HL-60/S4 treated with retinoic acid at 250 ng/mL for 4 days and 3 days (cell line): ENCODE data around the gene MRPL24.
"Not testable (repeated sequence)": the region's sequence is repeated elsewhere in the genome, so short reads cannot be mapped to it uniquely, and the experiment has no call there.

Source experiments
- in situ Hi-C: fragments of 300-500 bp; cut with MboI; formaldehyde crosslinking; loops from 2 replicates; pipeline ENCODE4 v1.7.0; 2022; ENCODE audit warnings: low sequenced_read_pairs

Gene MRPL24

DNA sequence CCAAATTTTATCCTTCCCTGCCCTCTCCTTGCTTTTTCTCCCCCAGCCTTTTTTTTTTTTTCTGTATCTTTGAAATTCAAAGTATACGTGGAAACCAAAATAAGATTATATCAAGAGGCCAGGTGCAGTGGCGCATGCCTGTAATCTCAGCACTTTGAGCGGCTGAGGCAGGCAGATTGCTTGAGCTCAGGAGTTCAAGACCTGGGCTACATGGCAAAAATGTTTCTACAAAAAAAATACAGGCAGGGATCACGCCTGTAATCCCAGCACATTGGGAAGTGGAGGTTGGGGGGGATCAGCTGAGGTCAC lies 19.9 kb upstream of the MRPL24 start:
- in situ Hi-C loops: no loop called here

DNA sequence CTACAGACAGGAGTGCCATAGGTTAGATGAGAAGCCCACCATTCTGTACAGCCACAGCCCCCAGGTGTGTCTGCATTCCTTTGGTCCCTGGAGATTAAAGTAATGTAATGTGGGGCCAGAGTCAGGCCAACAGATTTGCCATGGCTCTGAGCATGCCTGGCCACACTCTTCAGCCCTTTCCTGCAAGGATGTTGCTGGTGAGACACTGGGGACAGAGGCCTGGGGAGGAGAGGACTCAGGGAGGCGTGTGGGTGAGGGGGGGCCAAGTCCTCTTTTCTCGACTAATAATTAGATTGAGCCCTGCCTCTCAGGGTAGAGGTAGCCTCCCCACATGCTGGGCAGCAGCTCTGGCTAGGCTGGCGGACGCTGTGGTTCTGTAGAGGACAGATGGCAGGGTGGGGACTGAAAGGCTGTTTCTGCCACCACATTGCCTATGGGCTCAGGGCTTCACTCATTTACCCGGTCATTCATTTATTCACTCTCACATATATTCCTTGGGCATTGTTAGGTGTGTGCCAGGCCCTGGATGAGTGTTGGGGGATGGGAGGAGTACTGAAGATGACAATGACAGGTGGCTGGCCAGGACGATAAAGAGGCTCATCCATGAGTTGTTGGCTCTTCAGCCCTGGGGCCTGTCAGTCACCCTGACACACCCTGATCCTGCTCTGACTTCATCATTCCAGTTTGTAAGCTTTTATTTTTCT lies 19.4 kb upstream of the MRPL24 start:
- in situ Hi-C loops: no loop called here

DNA sequence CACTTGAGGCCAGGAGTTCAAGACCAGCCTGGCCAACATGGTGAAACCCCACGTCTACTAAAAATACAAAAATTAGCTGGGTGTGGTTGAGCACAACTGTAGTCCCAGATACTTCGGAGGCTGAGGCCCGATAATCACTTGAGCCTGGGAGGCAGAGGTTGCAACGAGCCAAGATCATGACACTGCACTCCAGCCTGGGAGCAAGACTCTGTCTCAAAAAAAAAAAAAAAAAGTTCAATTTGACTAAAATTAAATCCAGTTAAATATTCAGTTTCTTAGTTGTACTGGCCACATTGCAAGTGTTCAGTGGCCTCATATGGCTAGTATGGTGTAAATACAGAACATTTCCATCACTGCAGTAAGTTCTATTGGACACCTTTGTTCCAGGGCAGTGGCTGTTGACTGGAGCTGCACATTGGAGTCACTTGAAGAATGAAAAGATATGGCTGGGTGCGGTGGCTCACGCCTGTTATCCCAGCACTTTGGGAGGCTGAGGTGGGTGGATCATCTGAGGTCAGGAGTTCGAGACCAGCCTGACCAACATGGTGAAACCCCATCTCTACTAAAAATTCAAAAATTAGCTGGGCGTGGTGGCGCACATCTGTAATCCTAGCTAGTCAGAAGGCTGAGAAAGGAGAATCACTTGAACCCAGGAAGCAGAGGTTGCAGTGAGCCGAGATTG lies 16.8 kb upstream of the MRPL24 start:
- in situ Hi-C loops: not testable (repeated sequence)

DNA sequence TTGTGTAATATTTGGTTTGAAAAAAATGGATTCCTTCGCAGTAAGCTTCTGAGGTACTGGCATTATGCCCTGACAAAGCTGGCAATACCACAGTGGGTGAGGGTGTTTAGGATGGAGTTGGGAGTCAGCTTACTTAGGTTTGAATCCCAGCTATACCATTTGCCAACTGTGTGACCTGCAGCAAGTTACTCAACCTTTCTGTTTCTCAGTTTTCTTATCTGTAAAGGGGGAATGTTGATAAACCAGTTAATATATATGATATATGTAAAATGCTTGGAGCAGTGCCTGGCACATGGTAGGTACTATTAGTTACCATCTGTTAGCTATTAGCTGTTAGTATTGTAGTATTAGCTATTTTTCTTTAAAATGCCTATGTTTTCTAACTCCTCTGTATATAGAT lies 15.5 kb upstream of the MRPL24 start:
- in situ Hi-C loops: no loop called here

DNA sequence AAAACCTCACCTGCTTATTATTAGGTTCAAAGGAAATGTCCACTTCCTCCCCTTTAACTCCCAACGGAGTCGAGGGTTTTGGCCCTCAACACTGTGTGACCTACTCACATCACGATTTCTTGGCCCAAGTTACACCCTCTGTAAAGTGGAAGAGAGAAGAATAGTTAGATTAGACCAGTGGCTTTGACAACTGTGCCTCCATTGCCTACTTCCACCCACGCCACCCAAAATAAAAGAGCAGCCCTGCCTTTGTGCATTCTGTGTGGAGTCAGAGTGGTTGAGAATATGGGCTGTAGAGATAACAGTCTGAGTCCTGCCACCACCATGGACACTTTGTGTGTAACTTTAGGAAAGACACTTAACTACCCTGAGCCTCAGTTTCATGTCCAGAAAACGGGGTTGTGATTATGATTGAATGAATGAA lies 14.7 kb upstream of the MRPL24 start:
- in situ Hi-C loops: no loop called here

DNA sequence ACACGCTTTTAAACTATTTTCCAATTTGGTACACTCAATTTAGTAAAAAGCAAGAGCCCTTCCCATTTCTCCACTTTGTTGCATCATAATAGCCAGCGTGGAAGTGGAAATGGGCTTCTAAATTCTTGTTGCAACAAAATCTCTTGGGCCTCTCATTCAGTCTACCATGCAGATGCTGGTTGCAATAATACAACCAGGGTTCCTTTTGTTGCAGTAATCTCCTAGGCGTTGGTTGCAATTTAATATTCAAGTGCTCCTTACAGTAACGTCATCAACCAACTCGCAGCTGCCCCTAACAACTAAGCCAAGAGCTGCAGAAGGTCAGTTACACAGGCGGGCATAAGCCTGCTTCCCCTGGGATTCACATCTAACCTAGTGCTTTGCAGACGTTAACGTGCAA lies 13.3 kb upstream of the MRPL24 start:
- in situ Hi-C loops: no loop called here

DNA sequence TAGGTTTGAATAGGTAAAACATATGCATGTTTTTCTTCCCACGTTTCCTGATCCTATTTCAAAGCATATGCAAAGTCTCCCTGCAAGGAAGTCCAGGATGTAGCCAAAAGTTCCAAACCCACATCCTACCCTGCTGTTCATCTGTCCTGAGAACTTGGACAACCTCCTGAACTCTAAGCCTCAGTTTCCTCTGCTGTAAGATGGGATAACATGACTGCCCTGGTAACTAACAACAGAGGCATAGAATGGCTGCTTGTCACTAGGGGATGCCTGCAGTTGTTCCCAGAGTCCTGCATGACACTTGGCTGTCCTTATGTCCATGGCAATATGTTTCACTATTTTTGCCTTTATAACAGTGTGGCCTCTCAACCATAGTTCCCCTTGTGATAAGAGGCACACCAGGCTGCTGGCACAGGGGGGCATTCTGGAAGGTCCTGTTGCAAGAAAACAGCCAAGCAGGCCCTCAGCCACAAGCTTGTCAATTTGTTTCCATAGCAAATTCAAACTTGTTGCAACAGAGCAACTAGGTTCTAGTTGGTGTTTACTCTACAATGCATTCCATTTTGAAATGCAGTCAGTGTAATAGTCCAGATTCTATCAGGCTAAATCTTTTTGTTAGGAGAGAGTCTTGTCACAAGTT lies 12.1 kb upstream of the MRPL24 start:
- in situ Hi-C loops: no loop called here

DNA sequence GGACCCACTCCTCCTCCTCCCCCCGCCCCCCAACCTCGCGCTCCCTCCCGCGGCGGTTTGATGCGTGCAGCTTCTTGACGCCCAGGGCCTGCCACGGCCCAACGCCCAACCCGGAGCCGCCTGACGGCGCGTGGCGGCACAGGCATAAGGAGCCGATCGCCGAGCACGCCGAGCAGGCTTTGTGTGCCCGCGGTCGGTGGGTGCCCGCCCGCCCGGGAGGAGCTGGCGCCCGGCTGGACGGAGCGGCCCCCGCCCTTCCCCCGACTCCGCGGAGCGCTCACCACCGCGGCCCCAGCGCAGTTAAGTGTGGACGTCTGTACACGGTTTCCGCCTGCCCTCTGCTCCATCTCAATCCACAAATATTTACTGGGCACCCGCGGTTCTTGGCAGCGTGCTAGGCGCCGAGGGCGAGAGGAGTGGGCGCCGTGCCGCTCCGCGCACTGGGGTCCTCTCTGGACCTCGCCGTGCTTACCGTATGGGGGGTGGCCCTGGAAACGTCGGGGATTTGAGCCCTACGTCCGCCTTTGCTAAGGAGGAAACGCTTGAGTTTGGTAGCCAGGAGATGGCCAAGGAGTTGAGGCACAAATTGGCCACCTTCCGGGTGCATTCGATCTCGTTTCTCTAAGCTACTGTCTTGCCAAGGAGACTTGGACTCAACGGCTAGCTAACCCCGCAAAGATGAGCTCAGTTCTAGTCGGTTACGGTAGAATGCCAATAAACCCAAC lies 11.0 kb upstream of the MRPL24 start:
- in situ Hi-C loops: no loop called here

DNA sequence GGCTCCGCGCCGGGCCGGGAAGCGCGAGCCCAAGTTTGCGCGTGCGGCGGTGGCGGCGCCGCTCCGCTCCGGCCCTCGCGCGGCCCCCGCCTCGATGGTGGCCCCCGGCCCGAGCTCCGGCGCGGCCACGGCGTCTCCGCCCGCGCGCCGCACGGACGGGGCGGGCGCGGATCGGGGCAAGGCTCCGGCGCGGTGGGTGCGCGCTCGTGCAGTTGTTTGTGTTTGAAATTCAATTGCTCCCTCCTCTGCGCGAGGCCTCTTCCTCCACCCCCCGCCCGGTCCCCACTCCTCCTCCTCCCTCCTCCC lies 10.5 kb upstream of the MRPL24 start, which contains the start of gene HDGF:
HDGF (minus strand) TSS at position 225 of the 306 bp plus-strand sequence. CDS start 246 bp downstream, outside the sequence.
- in situ Hi-C loops: no loop called here

DNA sequence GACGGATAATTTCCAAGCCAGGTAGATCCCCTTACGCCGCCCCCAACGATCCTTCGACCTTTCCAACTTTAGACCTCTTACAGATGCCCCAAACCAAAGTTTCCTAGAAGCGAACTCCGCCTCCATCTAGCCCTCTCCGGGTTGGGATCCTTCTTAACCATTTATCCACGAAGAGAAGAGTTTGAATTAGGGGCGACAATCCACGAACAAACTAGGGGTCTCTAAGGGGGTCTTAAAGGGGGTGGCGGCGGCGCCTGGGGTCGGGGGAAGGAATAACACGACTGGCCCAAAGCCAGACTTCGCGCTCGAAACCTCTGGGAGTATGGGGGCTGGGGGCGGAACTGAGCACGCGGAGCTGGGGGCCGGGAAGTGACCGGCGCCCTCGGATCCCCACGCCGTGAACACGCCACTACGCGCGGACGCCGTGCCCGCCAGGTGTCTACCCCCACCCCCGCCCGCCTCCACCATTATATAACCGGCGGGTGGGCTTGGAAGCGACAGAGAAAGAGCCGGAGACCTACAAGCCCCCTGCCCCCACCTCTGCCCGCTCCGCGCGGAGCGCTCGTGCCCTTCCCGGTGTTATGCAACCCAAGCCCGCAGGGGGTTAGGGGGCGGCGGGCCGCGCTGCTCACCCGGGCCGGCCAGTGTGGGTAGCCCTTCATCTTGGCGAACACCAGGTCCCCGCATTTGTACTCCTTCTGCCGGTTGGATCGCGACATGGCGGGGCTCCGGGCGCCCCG lies 10.0 kb upstream of the MRPL24 start:
- in situ Hi-C loops: no loop called here

DNA sequence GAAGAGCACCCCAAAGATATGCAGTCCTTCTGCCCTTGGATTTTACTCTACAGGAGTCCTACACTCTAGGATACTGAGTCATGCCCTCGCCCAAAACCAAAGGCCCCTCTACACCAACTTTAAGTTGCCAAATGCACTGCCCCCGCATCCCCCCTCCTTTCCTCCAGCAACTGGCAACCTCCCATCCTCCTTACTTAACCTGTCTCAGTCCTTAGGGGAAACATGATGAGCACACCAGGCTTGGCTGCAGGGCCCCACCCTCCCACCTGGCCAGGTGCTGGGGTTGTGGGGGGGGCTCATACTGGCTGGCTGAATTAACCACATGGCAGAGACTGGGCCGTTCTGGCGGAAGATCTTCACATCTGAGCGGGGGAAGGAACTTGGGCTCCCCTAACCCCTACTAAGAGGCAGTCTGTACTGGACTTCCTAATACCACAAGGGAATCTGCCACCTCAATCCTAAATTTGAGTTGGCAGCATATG lies 9.3 kb upstream of the MRPL24 start:
- in situ Hi-C loops: no loop called here

DNA sequence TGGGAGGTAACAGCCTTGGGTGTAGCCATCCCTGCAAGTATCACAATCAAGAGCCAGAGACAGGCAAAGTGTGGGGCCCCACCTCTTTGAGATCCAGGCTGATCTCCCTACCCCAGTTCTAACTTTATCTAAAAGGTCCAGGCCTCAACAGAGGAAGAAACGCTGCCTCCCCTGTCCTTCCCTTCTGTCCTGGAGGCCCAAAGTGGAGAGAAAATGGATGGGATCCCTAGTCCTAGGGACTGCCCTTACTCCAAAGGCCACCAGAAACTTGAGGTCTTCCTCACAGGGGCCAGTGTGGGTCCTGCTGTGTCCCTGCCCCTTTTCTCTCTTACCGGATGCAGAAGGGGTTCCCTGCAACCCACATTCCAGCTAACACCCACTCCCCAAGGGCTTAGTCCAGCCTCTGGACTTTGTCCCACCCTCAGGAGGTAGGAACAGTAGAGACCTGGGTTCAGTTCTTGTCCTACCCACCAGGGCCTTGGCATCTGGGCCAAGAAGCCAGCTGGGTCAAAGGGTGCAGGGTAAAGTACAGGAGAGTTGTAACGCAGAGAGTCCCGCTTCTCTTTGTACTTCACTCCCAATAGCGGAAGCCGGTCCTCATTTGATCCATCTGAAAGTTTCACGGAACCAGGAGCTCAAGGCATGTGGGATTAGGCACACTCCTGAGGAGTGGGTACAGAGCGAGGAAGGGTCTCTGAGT lies 8.7 kb upstream of the MRPL24 start:
- in situ Hi-C loops: no loop called here

GRCh38 chr1:156748670-156749418 lies 8.0 kb upstream of the MRPL24 start:
- in situ Hi-C loops: no loop called here

DNA sequence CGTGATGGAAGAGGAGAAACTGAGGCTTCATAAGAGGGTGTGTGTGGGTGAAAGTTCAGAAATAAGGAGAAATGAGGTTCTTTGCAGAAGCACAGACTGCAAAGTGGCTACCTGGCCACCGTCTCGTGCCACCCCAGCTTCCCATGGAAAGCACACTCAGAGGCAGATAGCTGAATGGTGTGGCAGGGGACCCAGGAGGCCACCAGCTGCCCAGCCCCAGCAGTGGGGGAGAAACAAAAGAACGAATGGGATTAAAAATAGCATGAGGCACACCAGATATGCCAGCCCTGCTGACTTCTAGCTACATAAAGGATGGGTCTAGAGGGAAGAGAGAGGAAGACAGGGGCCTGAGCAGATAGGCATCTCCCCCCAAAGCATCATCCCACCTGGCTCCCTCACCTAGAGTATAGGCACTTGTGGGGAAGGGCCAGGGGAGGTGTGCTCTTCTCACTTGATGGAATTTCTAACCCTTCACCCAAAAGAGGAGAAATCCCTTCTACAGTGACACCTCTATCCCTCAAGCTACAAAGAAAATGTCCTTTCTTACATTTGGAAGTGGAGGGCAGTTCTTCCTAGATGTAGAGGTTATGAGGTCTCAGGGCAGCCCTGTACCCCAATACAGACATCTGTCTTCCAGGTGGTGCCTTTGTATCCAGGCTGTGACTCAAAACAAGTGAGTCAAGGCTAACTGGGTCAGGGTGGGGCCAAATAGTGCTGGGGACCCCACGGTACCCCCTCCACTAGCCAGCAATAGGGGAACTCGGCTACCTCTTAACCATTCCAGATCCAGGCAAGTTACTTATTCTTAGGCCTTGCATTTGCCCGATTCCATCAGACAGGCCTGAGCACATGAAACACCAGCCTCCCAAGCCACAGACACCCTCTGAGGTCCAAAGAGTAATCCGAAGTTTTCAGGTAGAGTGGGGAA lies 7.1 kb upstream of the MRPL24 start:
- in situ Hi-C loops: no loop called here

- in situ Hi-C loops: no loop called here
Measured at GRCh38 chr1:156746728-156747631, 6.1 kb upstream of the MRPL24 start.

DNA sequence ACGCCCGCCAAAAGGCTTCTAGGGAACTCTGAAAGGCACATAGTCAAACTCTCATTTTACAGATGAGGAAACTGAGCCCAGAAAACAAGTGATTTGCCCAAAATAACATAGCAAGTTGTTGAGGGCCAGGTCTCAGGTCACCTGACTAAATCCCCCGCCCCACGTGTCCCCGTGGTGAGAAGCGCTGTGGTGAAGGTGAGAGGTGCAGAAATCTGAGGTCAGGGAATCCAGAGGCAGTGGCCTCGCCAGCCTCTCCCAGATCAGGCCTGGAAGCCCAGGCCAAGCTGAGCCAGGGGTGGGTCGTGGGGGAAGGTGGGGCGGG lies 5.5 kb upstream of the MRPL24 start:
- in situ Hi-C loops: no loop called here

GRCh38 chr1:156745881-156746280 lies 5.0 kb upstream of the MRPL24 start:
- in situ Hi-C loops: no loop called here
